NCI-H748 treated with DMSO at 0.1 percent for 48 hours (cell line): ENCODE data around the gene BDKRB1.
A peak's percentile ranks its signal among the peaks of the same experiment; 100 is the strongest.

ENCODE experiments used
- DNase-seq: peaks from one replicate; lab custom pipeline; 2025; lab: John Stamatoyannopoulos, UW

Gene BDKRB1

GRCh38 chr14:96281486-96281885 lies 25.5 kb downstream of the BDKRB1 start:
- DNase-seq, result no peak

- DNase-seq, result no peak
Observed at GRCh38 chr14:96284008-96284407, 28.0 kb downstream of the BDKRB1 start.

GRCh38 chr14:96284430-96284829 lies 28.4 kb downstream of the BDKRB1 start:
- DNase-seq, result no peak

GRCh38 chr14:96285667-96286066 lies 29.7 kb downstream of the BDKRB1 start:
- DNase-seq, result no peak

GRCh38 chr14:96286251-96286650 lies 30.2 kb downstream of the BDKRB1 start:
- DNase-seq, result no peak

GRCh38 chr14:96287856-96288255 lies 31.8 kb downstream of the BDKRB1 start:
- DNase-seq, result no peak

- no peak for DNase-seq
Observed at GRCh38 chr14:96294246-96294645, 38.2 kb downstream of the BDKRB1 start.

GRCh38 chr14:96297000-96297399 lies 41.0 kb downstream of the BDKRB1 start:
- DNase-seq, result peak; percentile 11

- no peak for DNase-seq
Observed at GRCh38 chr14:96297997-96298515, 42.0 kb downstream of the BDKRB1 start.

- no peak for DNase-seq
Observed at GRCh38 chr14:96299441-96299840, 43.4 kb downstream of the BDKRB1 start.

- no peak for DNase-seq
Observed at GRCh38 chr14:96303981-96304380, 48.0 kb downstream of the BDKRB1 start.

- DNase-seq, result no peak
Observed at GRCh38 chr14:96304956-96305355, 48.9 kb downstream of the BDKRB1 start.

- DNase-seq, result no peak
Observed at GRCh38 chr14:96307434-96307833, 51.4 kb downstream of the BDKRB1 start.

- DNase-seq, result no peak
Observed at GRCh38 chr14:96309133-96309895, 53.3 kb downstream of the BDKRB1 start.

GRCh38 chr14:96309896-96310330 lies 53.9 kb downstream of the BDKRB1 start:
- DNase-seq, result no peak

- DNase-seq, result no peak
Observed at GRCh38 chr14:96310906-96311305, 54.9 kb downstream of the BDKRB1 start.
